Measurements from ENCODE around the gene RANBP10.

DNA sequence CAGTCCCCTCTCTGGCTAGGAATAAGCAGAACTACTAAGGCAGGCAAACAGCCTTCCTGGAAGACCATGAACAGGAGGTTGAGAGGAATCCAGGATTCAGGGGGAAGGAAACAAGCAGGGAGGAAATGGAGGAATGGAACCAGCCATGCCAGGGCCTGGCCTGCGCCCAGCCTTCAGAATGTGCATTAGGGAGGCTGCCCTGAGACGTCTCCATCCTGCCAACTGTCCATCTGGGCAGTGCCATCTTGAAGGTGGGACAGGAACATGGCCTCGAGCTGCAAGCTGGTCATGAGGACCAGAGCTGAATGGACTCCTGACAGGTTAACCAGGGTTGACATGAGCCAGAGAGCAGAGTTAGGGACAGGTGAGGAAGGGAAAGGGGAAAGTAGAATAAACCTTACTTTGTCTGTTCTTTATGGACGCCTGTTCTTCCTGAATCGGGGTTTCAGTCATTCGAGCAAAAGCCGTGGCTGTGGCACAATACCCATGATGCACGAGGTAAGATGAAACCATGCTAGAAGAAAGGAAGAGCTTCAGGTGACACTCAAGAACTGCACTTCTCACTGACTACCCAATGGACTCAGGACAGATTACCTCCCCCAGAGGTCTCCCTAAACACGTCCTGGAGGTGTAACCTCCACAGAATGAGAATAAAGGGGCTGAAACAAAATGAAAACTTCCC is 75.1 kb downstream of the RANBP10 start:
- TF ChIP-seq, protein P1, sequence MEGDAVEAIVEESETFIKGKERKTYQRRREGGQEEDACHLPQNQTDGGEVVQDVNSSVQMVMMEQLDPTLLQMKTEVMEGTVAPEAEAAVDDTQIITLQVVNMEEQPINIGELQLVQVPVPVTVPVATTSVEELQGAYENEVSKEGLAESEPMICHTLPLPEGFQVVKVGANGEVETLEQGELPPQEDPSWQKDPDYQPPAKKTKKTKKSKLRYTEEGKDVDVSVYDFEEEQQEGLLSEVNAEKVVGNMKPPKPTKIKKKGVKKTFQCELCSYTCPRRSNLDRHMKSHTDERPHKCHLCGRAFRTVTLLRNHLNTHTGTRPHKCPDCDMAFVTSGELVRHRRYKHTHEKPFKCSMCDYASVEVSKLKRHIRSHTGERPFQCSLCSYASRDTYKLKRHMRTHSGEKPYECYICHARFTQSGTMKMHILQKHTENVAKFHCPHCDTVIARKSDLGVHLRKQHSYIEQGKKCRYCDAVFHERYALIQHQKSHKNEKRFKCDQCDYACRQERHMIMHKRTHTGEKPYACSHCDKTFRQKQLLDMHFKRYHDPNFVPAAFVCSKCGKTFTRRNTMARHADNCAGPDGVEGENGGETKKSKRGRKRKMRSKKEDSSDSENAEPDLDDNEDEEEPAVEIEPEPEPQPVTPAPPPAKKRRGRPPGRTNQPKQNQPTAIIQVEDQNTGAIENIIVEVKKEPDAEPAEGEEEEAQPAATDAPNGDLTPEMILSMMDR (IDR thresholded peaks at IDR 0.05; ENCODE audit: borderline replicate concordance, extremely low read depth, low read length, poor library complexity, severe bottlenecking): no peak
- no peak for TF ChIP-seq EZH2 (IDR thresholded peaks at IDR 0.05; ENCODE audit: borderline replicate concordance, low read depth, low read length, severe bottlenecking)
